ENCODE results near the gene PTPA. TPM values are rescaled to one million over a fixed set of nuclear protein-coding genes. Genes with fewer than 3 reads are reported as not detected.

PTPA gene
- total RNA-seq, 1 donor from 2014 or later = 220 TPM

- no peak overlapping the region for H3K4me3 ChIP-seq (ENCODE audit: low read depth, low read length)
- no peak for TF ChIP-seq CTCF (conservative IDR thresholded peaks at IDR 0.05; ENCODE audit: low read depth, low read length)
- no peak for DNase-seq (ENCODE audit: low read depth)
Measured at GRCh38 chr9:129166623-129167557, 55.7 kb downstream of the PTPA start.

DNA sequence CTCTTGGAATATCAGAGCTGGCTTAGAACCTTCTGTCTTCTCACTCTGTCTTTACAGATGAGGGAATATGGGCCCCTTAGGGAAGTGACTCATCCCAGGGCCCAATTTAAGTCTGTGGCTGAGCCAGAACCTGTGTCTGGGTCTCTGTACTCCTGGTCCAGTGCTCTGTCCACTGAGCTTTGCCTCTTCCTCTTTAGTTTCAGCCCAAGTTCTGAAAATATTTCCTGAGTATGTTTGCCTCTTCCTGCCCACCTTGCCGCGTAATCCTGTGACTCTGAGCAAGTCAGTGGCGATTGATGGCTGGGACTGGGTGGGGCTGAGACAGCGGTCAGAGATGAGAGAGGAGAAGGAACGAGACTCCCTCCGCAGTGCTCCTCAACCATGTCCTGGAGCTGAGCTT lies 59.0 kb downstream of the PTPA start:
- DNase-seq (ENCODE audit: low read depth) = no peak
- TF ChIP-seq CTCF (conservative IDR thresholded peaks at IDR 0.05; ENCODE audit: low read depth, low read length) = no peak
- H3K4me3 ChIP-seq (ENCODE audit: low read depth, low read length) = no peak overlapping the region

GRCh38 chr9:129171993-129172751 lies 61.0 kb downstream of the PTPA start:
- H3K4me3 ChIP-seq (ENCODE audit: low read depth, low read length) = no peak overlapping the region
- no peak for TF ChIP-seq CTCF (conservative IDR thresholded peaks at IDR 0.05; ENCODE audit: low read depth, low read length)
- DNase-seq (ENCODE audit: low read depth) = no peak

DNA sequence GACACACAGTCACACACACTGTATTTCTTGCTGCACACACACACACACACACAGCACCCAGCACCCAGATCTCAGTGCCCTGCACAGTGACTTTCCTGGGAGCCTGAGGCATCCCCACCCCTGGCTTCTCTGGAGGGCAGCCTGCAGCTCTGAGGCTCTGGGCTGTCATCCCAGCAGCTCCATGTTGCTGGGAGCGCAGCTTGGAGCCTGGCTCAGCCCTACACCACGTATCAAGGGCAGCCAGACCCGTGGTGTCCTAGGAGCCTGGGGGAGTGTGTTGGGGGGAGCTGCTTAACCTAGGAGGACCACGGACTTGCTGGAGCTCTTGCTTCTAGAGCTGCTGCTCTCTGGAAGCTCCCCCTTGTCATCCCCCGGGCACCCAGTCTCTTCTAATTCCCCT lies 61.6 kb downstream of the PTPA start:
- no peak overlapping the region for H3K4me3 ChIP-seq (ENCODE audit: low read depth, low read length)
- TF ChIP-seq CTCF (conservative IDR thresholded peaks at IDR 0.05; ENCODE audit: low read depth, low read length) = no peak
- no peak for DNase-seq (ENCODE audit: low read depth)

DNA sequence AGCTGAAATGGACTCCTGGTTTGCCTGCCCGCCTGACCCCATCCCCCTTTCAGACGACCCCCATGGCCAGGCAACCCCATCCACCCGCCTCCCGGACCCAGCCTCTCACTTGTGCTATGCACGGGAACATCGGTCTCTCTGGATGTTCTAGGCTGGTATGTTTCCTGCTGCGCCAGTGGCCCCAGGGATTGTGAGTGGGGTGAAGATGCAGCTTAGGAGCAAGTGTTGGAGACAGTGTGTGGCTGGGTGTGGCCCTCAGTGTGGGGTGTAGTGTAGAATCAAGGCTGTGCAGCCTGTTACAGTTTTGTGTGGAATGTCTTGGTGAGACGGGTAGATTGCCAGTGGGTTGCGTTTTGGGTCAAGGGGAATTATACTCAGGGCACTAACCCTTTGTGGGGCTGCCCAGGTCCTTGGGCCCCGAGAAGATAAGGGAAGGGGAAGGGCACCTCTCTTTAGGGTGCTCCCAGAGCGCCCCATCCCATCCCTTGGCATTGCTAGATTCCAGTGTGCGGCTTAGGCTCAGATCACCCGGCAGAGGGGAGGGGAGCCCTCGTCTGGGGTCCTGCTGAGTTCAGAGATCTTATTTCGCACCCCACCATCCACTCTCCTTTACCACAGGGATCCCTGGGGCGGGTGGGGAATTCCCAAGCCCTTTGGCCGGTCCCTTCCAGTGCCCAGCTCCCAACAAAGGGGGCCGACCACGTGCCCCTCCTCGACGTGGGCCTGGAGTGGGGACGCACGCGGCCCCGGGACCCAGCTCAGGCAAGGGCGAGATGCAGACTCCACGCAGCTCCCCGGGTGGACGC lies 62.3 kb downstream of the PTPA start:
- no peak for TF ChIP-seq CTCF (conservative IDR thresholded peaks at IDR 0.05; ENCODE audit: low read depth, low read length)
- H3K4me3 ChIP-seq (ENCODE audit: low read depth, low read length) = peak overlapping the region; percentile 92
- DNase-seq (ENCODE audit: low read depth) = no peak

- no peak for DNase-seq (ENCODE audit: low read depth)
- H3K4me3 ChIP-seq (ENCODE audit: low read depth, low read length) = peak overlapping the region; percentile 92
- peak; percentile 97 for TF ChIP-seq CTCF (conservative IDR thresholded peaks at IDR 0.05; ENCODE audit: low read depth, low read length)
Measured at GRCh38 chr9:129174102-129174723, 63.0 kb downstream of the PTPA start.
